ENCODE measurements around the gene SERPINH1.

SERPINH1 gene

DNA sequence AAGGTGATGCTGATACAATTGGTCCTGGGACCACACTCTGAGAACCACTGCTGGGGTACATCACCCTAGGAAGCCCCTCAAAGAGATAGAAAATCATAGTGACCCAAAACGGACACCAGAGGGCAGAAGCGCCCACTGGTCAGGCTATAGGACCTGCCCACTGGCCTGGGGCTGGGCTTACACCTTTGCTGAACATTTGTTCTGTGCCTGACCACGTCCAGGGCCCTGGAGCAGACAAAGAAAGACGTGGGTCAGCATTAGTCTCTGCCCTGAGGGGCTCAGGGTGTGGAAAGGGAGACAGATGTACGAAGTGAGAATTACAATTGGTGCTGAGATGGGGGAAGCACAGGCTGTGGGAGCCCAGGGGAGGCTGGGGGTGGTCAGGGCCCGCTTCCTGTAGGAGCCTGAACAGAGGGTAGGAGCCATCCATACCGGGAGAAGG is 14.4 kb upstream of the SERPINH1 start:
- H3K4me3 ChIP-seq (ENCODE audit: low read depth, low read length) = no peak overlapping the region
- no peak for DNase-seq (ENCODE audit: low read depth)
- peak; percentile 79 for TF ChIP-seq CTCF (IDR thresholded peaks at IDR 0.05; ENCODE audit: low read depth, low read length, missing control alignments)

DNA sequence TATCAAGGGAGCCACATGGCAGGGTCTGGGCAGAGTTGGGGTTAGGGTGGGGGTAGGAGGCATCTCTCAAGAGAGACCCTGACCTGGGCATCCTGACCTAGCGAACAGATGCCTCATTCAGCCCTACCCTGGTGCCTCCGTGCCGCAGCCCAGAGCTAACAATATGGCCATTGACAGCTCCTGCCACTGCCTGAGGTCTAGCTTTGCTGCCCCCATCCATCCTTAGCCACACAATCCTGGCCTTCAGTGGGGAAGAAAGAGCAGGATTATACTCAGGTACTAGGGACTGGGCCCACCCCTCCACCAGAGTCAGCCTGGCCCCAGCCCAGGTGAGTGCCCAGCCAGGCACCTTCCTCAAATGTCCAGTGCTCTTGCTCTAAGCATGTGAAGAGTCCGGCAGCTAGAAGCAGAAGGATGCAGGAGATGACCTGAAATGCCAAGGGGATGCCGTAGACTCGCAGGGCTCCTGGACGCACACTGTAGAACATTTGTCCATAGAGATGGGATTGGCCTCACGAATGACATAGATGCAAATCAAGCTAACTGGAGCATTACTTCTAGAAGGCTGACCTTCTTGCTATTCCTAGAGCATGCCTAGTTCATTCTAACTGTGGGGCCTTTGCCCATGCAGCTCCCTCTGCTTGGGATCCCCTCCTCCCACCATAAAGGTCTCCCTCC is 13.3 kb upstream of the SERPINH1 start:
- DNase-seq (ENCODE audit: low read depth) = no peak
- H3K4me3 ChIP-seq (ENCODE audit: low read depth, low read length) = no peak overlapping the region
- no peak for TF ChIP-seq CTCF (IDR thresholded peaks at IDR 0.05; ENCODE audit: low read depth, low read length, missing control alignments)

DNA sequence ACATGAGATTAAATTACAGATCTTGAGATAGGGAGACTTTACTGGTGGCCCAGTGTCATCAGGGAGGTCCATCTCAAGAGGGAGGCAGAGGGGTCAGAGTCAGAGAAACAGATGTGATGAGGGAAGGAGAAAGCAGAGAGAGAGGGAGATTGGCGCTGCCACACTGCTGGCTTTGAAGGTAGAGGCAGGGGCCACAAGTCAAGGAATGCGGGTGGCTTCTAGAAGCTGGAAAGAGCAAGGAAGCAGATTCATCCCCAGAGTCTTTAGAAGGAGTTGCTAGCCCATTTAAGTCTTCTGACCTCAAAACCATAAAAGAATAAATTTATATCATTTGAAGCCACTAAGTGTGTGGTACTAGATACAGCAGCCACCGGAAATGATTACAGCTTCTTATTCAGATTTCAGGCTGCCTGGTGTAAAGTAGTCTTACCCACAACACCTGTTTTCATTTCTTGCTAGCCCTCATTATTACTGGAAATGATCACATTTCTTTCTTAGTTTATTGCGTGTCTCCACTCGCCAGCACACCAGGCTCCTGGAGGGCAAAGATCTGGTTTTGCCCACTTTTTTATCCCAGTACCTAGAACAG is 12.6 kb upstream of the SERPINH1 start:
- no peak for TF ChIP-seq CTCF (IDR thresholded peaks at IDR 0.05; ENCODE audit: low read depth, low read length, missing control alignments)
- DNase-seq (ENCODE audit: low read depth) = no peak
- H3K4me3 ChIP-seq (ENCODE audit: low read depth, low read length) = no peak overlapping the region

DNA sequence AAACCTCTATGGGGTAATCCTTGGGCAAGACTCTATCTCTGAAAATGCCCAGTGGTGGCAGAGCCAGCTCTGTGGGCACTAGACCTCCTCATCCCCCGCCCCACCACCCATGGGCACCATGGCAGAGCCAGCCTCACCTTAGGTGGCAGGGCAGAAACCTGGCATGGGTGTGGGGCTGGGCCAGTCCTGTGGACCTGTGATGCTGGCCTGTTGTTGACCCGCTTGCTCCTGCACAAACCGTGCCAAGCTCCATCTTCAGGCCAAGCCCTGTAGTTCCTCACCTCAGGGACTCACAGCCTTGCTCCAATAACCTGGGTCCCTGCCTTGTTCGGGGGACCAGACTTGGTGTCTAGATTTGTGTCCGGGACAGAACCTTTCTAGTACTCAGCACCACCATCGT is 8.9 kb upstream of the SERPINH1 start:
- H3K4me3 ChIP-seq (ENCODE audit: low read depth, low read length) = no peak overlapping the region
- no peak for DNase-seq (ENCODE audit: low read depth)
- no peak for TF ChIP-seq CTCF (IDR thresholded peaks at IDR 0.05; ENCODE audit: low read depth, low read length, missing control alignments)

GRCh38 chr11:75553889-75554257 is 8.2 kb upstream of the SERPINH1 start:
- TF ChIP-seq CTCF (IDR thresholded peaks at IDR 0.05; ENCODE audit: low read depth, low read length, missing control alignments) = no peak
- no peak for DNase-seq (ENCODE audit: low read depth)
- no peak overlapping the region for H3K4me3 ChIP-seq (ENCODE audit: low read depth, low read length)

- TF ChIP-seq CTCF (IDR thresholded peaks at IDR 0.05; ENCODE audit: low read depth, low read length, missing control alignments) = no peak
- no peak for DNase-seq (ENCODE audit: low read depth)
- no peak overlapping the region for H3K4me3 ChIP-seq (ENCODE audit: low read depth, low read length)
These were observed 7.6 kb upstream of the SERPINH1 start for GRCh38 chr11:75554258-75555022.
